Suprapubic skin (tissue), 4 donors: ENCODE measurements around the gene MYL6B. TPM values are rescaled to one million over a fixed set of nuclear protein-coding genes. Genes with fewer than 3 reads are reported as not detected.

Experiments used
- DNase-seq, 2 donors: peaks; one replicate each; pipeline ENCODE4 v3.0.0-alpha.2; 2019; ENCODE audit warnings: low spot score in 2 of 2
- H3K27ac ChIP-seq: fragments of 200-600 bp; sonication (generic); one replicate; pipeline ENCODE4 v1.5.1; 2019
- H3K27me3 ChIP-seq: fragments of 200-600 bp; sonication (generic); one replicate; pipeline ENCODE4 v1.5.1; 2019
- H3K36me3 ChIP-seq: fragments of 200-600 bp; sonication (generic); one replicate; pipeline ENCODE4 v1.5.1; 2019
- H3K4me1 ChIP-seq: fragments of 200-600 bp; sonication (generic); one replicate; pipeline ENCODE4 v1.5.1; 2019
- H3K4me3 ChIP-seq: fragments of 200-600 bp; sonication (generic); one replicate; pipeline ENCODE4 v1.5.1; 2019; ENCODE audit warnings: mild to moderate bottlenecking
- H3K9me3 ChIP-seq: fragments of 200-600 bp; sonication (generic); one replicate; pipeline ENCODE4 v1.5.1; 2019
- CTCF ChIP-seq, 2 donors: fragments of 200-600 bp in 1 of 2; fragments of 450-650 bp in 1 of 2; sonication (generic) in 1 of 2; IDR thresholded peaks; one replicate each; pipeline ENCODE4 v1.5.1; 2016 to 2019; ENCODE audit warnings: antibody characterized with exemption in 2 of 2, mild to moderate bottlenecking in 1 of 2, moderate library complexity in 1 of 2
- EP300 ChIP-seq: sonication (generic); formaldehyde crosslinking; IDR thresholded peaks from one replicate; pipeline ENCODE4 v1.6.1; 2017; ENCODE audit warnings: antibody characterized with exemption
- POLR2A ChIP-seq, 2 donors: fragments of 450-650 bp; IDR thresholded peaks; one replicate each; pipeline ENCODE4 v1.6.1; 2017; ENCODE audit warnings: antibody characterized with exemption in 2 of 2, mild to moderate bottlenecking in 2 of 2, moderate library complexity in 2 of 2
- POLR2AphosphoS5 ChIP-seq, 3 donors: sonication (generic); formaldehyde crosslinking; IDR thresholded peaks; one replicate each; pipeline ENCODE4 v1.6.1; 2017; ENCODE audit warnings: antibody characterized with exemption in 3 of 3
- WGBS: methylation state at CpG from one replicate; pipeline ENCODE4 v1.1.5; 2018; 5-methylcytosine and 5-hydroxymethylcytosine counted together
- total RNA-seq, 4 donors: library from RNA; depleted of rRNA; stranded (reverse); fragments of >200 nt; gene quantifications; one replicate each; pipeline ENCODE4 v1.1.0, GENCODE V29; 2016

MYL6B gene
- total RNA-seq, 4 donors from 2014 or later, result 28.3 to 37.4 (median 28.5) TPM

GRCh38 chr12:56197921-56198635, 45.7 kb downstream of the MYL6B start:
- no peaks in the 10 kb centered on the region for H3K27me3 ChIP-seq
- TF ChIP-seq EP300, result no peak
- no peak for TF ChIP-seq POLR2A (IDR thresholded peaks at IDR 0.05)
- TF ChIP-seq CTCF (IDR thresholded peaks at IDR 0.05), result no peak
- no peak for TF ChIP-seq POLR2AphosphoS5 (IDR thresholded peaks at IDR 0.05)
- 85% methylated on average over 9 of the region's 9 CpGs for WGBS
- H3K9me3 ChIP-seq, result no peaks in the 10 kb centered on the region
- no peaks in the 10 kb centered on the region for H3K36me3 ChIP-seq
- peaks cover 3% of the 10 kb centered on the region for H3K4me1 ChIP-seq
- no peak for DNase-seq
- H3K4me3 ChIP-seq, result no peak overlapping the region
- no peak overlapping the region for H3K27ac ChIP-seq

- 78% methylated on average over 1 of the region's 1 CpG for WGBS
- Histone ChIP-seq H3K27me3 (no peaks in the 10 kb centered on the region), H3K4me1 (peaks cover 3% of the 10 kb centered on the region), H3K9me3 (no peaks in the 10 kb centered on the region), H3K36me3 (no peaks in the 10 kb centered on the region), H3K4me3 (no peak overlapping the region), H3K27ac (no peak overlapping the region)
- DNase-seq, result no peak
- TF ChIP-seq POLR2AphosphoS5 (IDR thresholded peaks at IDR 0.05), result no peak
- TF ChIP-seq POLR2A (IDR thresholded peaks at IDR 0.05), result no peak
- TF ChIP-seq CTCF (IDR thresholded peaks at IDR 0.05), result no peak
- TF ChIP-seq EP300, result no peak
These were observed 46.4 kb downstream of the MYL6B start for GRCh38 chr12:56198836-56199235.

- H3K27me3 ChIP-seq, result no peaks in the 10 kb centered on the region
- TF ChIP-seq EP300, result no peak
- no peak for TF ChIP-seq POLR2AphosphoS5 (IDR thresholded peaks at IDR 0.05)
- no peak for TF ChIP-seq CTCF (IDR thresholded peaks at IDR 0.05)
- TF ChIP-seq POLR2A (IDR thresholded peaks at IDR 0.05), result no peak
- 38% methylated on average over 1 of the region's 1 CpG for WGBS
- H3K4me3 ChIP-seq, result no peak overlapping the region
- peaks cover 27% of the 10 kb centered on the region for H3K36me3 ChIP-seq
- peaks cover 3% of the 10 kb centered on the region for H3K4me1 ChIP-seq
- H3K9me3 ChIP-seq, result no peaks in the 10 kb centered on the region
- H3K27ac ChIP-seq, result no peak overlapping the region
- no peak for DNase-seq
These were observed 50.0 kb downstream of the MYL6B start for GRCh38 chr12:56202366-56202765.

GRCh38 chr12:56202838-56203237, 50.5 kb downstream of the MYL6B start:
- no peak for TF ChIP-seq POLR2AphosphoS5 (IDR thresholded peaks at IDR 0.05)
- no peak for TF ChIP-seq POLR2A (IDR thresholded peaks at IDR 0.05)
- TF ChIP-seq EP300, result no peak
- no peak for TF ChIP-seq CTCF (IDR thresholded peaks at IDR 0.05)
- Histone ChIP-seq H3K9me3 (no peaks in the 10 kb centered on the region), H3K4me1 (peaks cover 3% of the 10 kb centered on the region), H3K4me3 (no peak overlapping the region), H3K27ac (no peak overlapping the region), H3K27me3 (no peaks in the 10 kb centered on the region), H3K36me3 (peaks cover 32% of the 10 kb centered on the region)
- no peak for DNase-seq
- WGBS, result 64% methylated on average over 2 of the region's 2 CpGs

GRCh38 chr12:56204275-56204674, 51.9 kb downstream of the MYL6B start:
- H3K9me3 ChIP-seq, result no peaks in the 10 kb centered on the region
- no peak for DNase-seq
- no peak overlapping the region for H3K4me3 ChIP-seq
- peaks cover 3% of the 10 kb centered on the region for H3K4me1 ChIP-seq
- H3K36me3 ChIP-seq, result peaks cover 46% of the 10 kb centered on the region
- H3K27me3 ChIP-seq, result no peaks in the 10 kb centered on the region
- no peak overlapping the region for H3K27ac ChIP-seq
- TF ChIP-seq CTCF (IDR thresholded peaks at IDR 0.05) (no peak), EP300 (no peak), POLR2AphosphoS5 (IDR thresholded peaks at IDR 0.05) (no peak), POLR2A (IDR thresholded peaks at IDR 0.05) (no peak)
